GM19043 (cell line): Measurements from ENCODE around the gene HIGD2B.
"Not testable (repeated sequence)": the region's sequence is repeated elsewhere in the genome, so short reads cannot be mapped to it uniquely, and the experiment has no call there.

Source experiments
- ATAC-seq: cut with Tn5 transposase; IDR thresholded peaks from one replicate; pipeline ENCODE4 v1.9.1; 2021; ENCODE audit warnings: low read depth; ENCODE audit not compliant: unreplicated experiment

Gene HIGD2B

DNA sequence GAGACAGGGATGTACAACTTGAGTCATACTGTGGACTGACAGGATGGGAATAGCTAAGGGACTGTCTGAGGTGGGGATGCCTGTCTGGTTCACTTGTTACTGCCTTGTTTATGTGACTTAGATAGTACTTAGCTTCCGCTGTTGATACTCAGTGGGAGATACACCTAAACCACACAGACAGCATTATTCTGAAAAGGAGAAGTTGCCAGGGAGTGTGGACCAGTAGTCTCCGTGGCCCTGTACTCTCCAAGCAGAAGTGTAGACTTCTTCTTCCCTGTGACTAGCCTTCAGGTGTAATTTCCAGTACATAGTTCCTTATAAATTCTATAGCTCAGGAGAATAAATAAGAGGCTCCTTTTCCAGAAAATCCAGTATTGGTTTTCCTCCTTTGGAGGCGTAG, 5.1 kb downstream of the HIGD2B start:
- ATAC-seq, result no peak

DNA sequence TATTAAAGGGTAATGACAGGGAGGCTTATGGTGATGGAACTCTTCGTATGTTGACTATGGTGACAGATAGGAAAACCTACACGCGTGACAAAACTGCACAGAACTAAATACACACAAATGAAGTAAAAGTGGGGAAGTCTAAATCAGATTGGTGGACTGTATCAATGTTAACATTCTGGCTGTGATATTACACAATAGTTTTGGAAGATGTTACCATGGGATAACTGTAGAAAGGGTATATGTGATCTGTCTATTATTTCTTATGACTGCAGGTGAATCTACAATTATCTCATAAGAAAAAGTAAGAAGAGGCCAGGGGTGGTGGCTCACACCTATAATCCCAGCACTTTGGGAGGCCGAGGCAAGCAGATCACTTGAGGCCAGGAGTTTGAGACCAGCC, 9.1 kb downstream of the HIGD2B start:
- no peak for ATAC-seq

DNA sequence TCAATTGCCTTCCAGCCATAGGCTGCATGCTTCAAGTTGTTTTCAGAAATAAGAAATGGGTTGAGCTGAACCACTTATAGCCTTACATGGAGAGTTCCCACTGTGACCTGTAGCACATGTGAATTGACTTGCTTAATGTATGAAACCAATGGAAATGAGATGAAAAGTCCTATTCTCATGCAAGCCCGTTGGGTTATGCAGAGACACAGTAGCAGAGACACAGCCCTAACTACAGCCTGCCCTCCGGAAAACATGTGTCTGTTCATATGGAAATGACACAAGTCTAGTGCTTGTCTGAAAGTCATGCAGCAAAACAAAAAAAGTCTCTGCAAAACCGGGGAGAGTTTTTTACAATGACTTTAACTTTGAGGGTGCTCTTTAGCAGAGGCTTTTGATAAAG, 14.5 kb downstream of the HIGD2B start:
- ATAC-seq, result no peak

DNA sequence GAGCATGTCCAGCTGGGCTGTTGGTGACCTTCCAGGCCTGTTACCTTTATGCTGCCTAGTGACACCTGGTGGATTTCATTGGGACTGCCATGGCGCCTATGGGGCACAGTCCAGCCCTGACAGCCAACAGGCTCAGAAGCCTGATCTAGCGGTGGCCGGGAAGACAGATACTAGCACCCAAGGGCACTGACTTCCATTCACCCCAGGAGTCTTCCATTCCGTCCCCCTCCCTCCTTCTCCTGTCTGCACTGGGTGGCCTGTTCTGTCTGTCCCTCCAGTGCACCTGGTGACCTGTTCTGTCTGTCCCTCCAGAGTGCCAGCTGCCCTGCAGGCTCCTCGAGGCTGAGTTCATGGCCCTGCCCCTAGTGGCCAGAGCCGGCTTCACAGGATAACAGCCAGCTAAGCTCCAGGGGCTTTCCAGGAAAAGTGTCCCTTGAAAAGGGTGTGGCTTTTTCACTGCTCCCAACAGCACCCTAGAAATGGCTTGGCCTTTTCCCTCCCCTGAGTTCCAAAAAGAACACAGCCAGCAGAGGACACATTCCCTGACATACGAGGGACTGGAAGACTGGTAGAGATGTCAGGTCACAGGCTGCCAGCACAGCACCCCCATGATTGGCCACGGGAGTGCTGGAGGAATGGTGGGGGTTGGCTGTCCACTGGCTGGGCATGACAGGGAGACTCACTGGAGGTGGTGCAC, 15.2 kb downstream of the HIGD2B start:
- ATAC-seq, result not testable (repeated sequence)

DNA sequence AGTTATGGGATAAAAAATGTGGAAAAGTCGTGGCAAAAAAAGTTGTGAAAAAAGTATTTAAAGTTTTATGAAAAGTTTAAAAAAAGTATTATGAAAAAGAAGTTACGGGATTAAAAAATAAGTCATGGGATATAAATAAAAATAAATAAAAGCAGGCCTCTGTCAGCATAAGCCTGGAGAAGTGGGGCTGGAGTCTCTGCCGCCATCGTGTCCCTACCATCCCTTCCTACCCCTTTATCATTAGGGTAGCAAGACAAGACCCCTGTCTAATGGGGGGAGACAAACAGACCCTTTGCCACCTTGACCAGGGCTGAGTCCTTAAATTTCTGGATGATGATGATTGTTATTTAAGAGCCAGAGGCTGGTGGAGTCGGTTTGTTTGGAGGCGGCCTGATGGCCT, 16.2 kb downstream of the HIGD2B start:
- ATAC-seq, result not testable (repeated sequence)

DNA sequence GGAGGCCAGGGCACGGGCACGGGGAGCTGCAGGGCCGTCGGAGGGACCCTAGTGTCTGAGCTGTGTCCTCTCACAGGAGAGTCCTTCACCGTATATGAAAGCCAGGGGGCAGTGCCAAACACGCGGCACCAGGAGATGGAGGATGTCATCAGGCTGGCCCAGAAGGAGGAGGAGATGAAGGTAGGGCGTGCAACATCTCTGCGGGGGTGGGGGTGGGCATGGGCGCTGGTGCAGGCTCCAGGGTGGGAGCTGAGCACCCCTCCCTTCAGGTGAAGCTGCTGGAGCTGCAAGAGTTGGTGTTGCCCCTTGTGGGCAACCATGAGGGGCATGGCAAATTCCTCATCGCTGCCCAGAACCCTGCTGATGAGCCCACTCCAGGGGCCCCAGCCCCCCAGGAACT, 20.3 kb downstream of the HIGD2B start:
- not testable (repeated sequence) for ATAC-seq

DNA sequence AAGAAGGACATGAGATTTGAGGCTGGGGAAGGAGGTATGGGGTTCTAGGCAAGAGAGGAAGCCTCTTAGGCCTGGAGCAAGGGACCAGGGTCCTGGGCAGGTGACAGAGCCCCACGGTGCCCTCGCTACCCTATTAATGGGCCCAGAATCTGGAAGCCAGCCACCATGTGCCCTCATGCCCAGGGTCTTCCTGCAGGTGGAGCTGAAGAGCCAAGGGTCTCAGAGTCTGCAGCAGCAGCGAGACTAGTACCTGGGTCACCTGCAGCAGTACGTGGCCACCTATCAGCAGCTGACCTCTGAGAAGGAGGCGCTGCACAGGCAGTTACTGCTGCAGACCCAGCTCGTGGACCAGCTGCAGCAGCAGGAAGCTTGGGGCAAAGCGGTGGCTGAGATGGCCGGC, 22.1 kb downstream of the HIGD2B start:
- ATAC-seq, result not testable (repeated sequence)

DNA sequence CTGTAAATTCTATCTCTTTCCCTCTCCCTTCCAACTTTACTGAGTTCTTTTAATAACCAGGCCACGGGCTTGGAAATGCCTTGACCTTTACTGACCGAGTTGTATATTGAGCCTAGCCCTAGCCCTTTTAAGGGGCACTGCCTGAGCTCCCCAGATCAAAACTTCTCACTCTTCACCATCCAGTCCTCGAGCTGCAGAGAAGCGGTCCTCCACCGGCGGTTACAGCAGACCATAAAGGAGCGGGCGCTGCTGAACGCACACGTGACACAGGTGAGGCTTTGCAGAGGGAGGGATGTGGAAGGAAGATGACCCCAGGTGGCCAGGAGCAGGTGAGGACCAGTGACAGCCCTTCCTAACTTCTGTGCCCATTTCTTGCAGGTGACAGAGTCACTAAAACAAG, 24.9 kb downstream of the HIGD2B start:
- not testable (repeated sequence) for ATAC-seq

DNA sequence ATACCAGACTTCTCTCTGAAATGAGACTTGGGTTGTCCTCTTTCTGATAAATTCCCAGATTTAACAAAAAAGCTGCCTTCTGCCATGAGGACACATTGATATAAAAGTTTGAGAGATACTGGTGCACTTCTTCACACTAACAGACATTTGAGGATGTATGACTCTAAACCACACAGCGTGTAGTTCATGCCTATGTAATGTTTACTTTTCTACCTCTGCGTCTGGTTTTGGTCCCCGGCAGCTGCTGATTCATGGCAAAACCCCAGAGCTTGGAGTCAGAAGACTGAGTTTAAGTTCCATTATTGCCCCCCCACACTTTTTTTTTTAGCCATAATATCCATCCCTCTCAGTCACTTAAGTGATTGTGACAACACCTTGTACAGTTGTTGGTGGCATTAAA, 30.0 kb downstream of the HIGD2B start:
- not testable (repeated sequence) for ATAC-seq

DNA sequence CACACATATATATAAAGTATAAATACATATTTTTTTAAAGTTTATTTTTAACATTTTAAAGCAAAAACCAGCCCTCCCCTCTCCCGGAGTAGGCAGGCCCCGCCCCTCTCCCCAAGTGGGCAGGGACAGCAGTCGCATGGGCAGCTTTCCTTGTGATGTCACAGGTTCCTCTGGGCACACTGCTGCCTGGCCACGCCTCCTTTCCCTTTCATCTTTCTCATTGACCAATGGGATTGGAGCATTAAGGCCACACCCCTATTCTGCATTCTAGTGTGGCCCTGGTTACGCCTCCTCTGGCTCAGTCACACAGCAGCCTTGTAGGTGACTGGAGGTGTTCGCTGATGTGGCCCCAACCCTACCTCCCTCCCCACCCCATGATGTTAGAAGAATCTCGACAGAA, 31.6 kb downstream of the HIGD2B start, which contains the start of gene GOLGA6B:
TSS of gene GOLGA6B (plus strand) at position 301 of the 400 bp plus-strand sequence. CDS start at position 342, 41 bp downstream.
- ATAC-seq, result not testable (repeated sequence)

DNA sequence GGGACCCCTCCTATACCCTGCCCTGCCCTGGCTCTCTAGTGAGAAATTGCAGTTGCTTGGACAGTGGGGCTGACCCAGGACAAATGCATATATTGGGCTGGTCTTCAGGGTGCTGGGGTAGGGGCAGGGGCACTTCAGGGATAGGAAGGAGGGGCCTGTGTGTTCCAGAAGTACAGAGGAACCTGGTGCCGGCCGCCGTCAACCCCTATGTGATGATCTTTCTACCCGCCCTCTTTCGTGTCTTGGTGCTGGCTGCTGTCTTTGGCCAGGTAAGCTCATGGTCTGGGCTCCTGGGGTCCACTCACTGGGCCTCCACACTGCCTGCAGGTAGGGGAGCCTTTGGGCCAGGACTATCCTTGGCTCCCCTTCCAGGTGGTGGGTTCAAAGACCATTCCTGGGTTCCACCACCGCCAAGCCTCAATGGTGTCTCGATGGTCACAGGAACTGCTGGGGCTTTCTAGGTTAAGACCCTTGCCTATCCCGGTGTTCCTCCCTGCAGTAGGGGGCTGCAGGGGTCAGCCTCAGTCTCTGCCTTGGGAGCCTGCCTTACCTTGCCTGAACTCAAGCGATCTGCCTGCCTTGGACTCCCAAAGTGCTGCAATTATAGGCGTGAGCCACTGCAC, 37.2 kb downstream of the HIGD2B start:
- ATAC-seq, result not testable (repeated sequence)

DNA sequence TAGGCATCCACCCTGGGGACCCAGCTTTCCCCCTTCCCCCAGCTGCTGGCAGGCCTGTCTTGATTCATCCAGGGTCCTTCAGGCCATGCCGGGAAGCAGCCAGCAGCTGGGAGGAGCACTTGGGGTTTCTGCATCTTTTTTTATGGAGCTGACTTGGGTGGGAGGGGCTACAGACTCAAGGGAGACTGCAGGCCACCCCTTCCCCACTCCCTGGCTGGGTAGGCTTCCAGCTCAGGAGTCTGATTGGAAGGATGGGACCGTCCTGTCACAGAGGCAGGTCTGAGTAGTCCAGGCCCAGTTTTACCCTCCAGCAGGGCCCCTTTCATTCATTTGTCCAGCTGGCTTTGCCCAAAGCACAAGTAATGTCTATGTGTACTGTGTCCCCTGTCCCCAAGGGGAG, 43.7 kb downstream of the HIGD2B start:
- not testable (repeated sequence) for ATAC-seq

DNA sequence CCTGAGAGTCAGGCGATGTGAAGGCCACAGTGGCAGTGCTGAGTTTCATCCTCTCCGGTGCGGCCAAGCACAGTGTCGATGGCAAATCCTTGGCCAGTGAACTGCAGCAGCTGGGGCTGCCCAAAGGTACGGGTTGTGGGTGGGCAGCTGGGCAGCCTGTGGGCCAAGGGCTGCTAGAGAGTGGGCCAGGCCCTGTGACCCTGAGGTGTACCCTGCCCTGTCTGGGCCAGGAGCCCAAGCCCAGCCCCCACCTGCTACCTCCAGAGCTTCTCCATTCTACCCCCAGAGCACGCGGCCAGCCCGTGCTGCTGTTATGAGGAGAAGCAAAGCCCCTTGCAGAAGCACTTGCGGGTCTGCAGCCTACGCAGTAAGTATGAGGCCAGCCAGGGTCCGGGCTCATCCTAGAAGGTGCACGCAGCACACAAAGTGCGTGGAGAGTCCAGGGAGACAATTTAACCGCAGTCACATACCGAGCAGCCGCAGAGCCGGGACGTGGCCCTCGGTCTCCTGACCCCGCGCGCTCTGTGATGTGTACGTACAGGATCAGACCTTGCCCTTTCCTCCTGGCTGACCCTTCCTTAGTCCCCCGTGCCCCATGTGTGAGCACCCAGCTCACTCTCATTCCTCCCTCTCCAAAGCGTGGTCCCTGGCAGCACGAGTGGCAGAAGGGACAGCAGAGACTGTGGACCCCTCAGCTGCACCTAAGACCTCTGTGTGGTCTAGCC, 46.1 kb downstream of the HIGD2B start:
- not testable (repeated sequence) for ATAC-seq

DNA sequence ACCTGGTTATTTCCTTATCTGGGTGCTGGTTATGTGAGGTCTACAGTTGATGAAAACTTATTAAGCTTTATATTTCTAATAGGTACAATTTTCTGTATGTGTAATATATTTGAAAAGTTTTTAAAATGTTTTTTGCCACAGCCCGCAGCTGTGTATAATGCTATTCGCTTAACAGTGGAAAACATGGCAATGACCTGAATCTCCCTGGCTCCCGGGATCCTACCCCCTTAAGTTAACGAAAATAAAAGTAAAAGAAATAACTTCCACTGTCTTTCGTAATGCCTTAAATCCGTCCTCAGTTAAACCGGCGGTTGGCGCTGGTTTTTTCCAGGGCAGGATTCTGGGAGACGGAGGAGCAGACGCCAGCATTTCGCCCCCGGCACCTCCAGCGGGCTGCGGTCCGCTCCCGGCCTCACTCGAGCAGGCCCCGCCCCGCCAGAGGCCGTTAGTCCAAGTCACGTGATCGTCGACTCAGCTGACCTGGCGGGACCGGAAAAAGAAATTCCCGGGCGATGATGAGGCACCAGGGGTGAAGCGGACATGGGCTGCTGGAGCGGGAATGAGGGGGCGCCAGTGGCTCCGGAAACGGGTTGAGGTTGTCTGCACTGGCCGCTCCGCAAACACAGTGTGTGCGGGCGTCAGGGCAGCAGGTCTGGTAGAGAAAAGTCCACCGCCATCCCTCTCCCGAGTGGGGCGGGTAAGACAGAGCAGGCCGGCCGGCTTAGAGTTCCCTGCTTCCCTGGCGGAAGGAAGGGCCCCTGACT, 49.3 kb downstream of the HIGD2B start:
- not testable (repeated sequence) for ATAC-seq

DNA sequence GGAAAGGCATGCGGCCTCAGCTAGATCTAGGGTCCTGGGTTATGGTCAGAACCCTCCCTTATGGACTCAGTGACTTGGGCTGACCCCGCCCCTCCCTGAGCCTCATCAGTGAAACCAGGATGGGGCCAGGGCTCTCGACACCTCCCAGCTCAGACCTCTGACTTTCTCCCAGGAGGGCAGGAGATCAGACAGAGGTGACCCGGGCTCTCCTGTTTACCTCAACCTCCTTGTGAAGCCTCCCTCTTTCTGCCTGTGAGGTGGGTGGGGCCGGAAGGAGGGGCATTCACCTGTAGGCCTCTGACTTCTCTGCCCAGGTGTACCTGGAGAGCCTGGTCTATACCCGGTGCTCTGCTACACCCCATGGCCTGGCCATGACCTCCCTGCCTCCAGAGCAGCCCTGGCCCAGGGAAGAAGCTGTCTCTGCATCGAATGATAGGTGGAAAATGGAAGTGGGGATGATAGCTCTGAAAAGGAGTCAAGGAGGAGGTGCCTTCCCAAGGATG, 56.9 kb downstream of the HIGD2B start:
- not testable (repeated sequence) for ATAC-seq

DNA sequence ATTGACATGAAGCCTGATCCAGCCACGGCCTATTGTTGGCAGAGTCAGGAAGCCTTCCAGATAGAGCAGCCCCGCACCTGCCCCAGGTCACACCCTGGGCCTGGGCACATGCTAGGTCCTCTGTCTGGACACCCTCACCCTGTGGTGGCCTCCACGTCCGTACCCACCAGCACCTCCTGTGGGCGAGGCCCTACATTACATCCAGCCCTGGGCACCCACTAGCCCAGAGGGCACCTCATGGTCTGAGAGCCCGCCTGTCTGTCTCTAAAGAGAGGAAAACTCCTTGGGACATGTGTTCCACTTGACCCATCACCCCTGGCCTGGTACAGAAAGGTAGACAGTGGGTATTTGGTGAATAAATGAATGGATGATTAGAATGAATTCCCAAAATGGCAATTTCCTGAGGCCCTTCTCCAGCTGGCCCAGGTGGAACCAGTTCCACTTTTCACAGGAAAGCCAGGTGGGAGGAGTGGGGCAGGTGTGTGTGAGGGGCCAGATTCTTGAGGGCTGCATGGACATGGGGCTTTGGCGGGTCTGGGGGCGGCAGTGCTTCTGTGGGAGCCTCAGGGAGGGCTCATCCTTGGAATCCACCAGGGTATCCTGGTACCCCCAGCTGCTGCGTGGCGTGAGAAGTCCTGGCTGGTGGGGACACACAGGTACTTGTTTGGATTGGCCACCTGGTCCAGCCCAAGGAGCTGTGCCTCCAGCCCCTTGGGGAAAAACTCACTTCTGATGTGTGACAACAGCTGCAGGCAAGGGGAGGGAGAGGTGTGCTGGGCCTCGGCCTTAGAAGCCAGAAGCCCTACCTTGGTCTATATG, 57.5 kb downstream of the HIGD2B start:
- ATAC-seq, result not testable (repeated sequence)

DNA sequence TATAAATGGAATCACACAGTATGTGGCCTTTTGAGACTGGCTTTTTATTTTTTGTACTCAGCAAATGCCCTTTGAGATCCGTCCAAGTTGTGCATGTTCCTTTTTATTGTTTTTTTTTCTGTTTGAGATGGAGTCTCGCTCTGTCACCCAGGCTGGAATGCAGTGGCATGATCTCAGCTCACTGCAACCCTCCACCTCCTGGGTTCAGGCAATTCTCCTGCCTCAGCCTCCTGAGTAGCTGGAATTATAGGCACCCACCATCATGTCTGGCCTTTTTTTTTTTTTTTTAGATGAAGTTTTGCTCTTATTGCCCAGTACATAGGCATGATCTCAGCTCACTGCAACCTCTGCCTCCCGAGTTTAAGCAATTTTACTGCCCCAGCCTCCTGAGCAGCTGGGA, 59.8 kb downstream of the HIGD2B start:
- ATAC-seq, result not testable (repeated sequence)
